SU-DHL-6 (cell line): Measurements from ENCODE around the gene RHOG.

Experiments used
- EZH2phosphoT487 ChIP-seq: fragments of 200-600 bp; sonication (generic), shearing (Covaris generic); conservative IDR thresholded peaks from 2 replicates; pipeline ENCODE4 v1.6.1; 2018; ENCODE audit warnings: mild to moderate bottlenecking, antibody characterized with exemption, low read length, moderate library complexity, mixed read lengths
- TF ChIP-seq, protein P1 (sequence below): fragments of 200-600 bp; sonication (generic); IDR thresholded peaks from one replicate; pipeline ENCODE4 v1.5.1; 2017; ENCODE audit warnings: antibody characterized with exemption, mild to moderate bottlenecking, low read length, moderate library complexity; ENCODE audit not compliant: insufficient read depth, poor library complexity, severe bottlenecking

DNA sequence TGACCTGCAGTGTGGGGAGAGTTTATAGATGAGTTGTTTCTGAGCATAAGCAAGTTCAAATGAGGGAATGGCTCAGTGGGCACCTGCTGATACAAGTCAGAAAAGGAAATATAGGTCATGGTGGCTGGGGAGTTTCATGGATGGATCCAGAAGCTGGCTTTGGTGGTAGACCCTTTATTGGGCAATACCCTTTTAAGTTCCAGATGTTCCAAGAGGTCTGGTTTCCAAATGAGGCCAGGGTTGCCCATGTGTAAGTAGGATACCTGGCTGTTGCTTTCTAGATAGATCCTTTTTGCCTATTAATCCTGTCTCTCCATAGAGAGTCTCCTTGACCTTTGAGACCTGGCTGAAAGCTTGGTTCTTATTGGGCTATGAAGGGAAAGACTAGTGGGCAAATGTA, 16.9 kb upstream of the RHOG start:
- TF ChIP-seq, protein P1, sequence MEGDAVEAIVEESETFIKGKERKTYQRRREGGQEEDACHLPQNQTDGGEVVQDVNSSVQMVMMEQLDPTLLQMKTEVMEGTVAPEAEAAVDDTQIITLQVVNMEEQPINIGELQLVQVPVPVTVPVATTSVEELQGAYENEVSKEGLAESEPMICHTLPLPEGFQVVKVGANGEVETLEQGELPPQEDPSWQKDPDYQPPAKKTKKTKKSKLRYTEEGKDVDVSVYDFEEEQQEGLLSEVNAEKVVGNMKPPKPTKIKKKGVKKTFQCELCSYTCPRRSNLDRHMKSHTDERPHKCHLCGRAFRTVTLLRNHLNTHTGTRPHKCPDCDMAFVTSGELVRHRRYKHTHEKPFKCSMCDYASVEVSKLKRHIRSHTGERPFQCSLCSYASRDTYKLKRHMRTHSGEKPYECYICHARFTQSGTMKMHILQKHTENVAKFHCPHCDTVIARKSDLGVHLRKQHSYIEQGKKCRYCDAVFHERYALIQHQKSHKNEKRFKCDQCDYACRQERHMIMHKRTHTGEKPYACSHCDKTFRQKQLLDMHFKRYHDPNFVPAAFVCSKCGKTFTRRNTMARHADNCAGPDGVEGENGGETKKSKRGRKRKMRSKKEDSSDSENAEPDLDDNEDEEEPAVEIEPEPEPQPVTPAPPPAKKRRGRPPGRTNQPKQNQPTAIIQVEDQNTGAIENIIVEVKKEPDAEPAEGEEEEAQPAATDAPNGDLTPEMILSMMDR, result no peak
- TF ChIP-seq EZH2phosphoT487, result no peak
